WERI-Rb-1 (cell line): ENCODE measurements around the gene ITGB3.

Source experiments
- DNase-seq: peaks from one replicate; pipeline ENCODE4 v3.0.0-alpha.2; 2020
- H3K27ac ChIP-seq: fragments of 250-450 bp; sonication (Bioruptor Pico); 2 replicates; pipeline ENCODE4 v1.5.1; 2020; ENCODE audit warnings: mild to moderate bottlenecking, moderate library complexity
- H3K27me3 ChIP-seq: fragments of 250-450 bp; sonication (Bioruptor Pico); 2 replicates; pipeline ENCODE4 v1.5.1; 2021; ENCODE audit warnings: mild to moderate bottlenecking, low read depth, moderate library complexity; ENCODE audit not compliant: insufficient read depth, severe bottlenecking
- H3K36me3 ChIP-seq: fragments of 250-450 bp; sonication (Bioruptor Pico); 2 replicates; pipeline ENCODE4 v1.5.1; 2020; ENCODE audit warnings: mild to moderate bottlenecking, moderate library complexity
- H3K4me3 ChIP-seq: 2 replicates; pipeline ENCODE4 v1.5.1; 2011; ENCODE audit warnings: low read depth, mild to moderate bottlenecking, control low read depth, low read length
- H3K9me3 ChIP-seq: fragments of 250-450 bp; sonication (Bioruptor Pico); 2 replicates; pipeline ENCODE4 v1.5.1; 2021; ENCODE audit warnings: mild to moderate bottlenecking, moderate library complexity; ENCODE audit not compliant: severe bottlenecking
- TF ChIP-seq, protein P1 (sequence below): IDR thresholded peaks from 2 replicates; pipeline ENCODE4 v1.5.1; 2011; ENCODE audit warnings: low read depth, mild to moderate bottlenecking, control low read depth, inconsistent platforms, low read length

ITGB3 gene

DNA sequence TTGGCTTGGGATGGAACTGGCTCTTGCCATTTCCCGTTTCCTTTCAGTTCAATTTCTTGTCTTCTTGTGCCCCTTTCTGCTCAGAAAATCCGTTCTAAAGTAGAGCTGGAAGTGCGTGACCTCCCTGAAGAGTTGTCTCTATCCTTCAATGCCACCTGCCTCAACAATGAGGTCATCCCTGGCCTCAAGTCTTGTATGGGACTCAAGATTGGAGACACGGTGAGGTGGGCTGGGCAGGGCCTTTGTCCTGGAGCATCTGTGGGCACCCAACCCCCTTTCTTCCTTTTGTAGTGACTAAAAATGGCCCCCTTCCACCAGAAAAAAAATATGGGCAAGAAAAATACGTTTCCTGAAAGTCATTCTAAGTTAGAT is 37.2 kb downstream of the ITGB3 start:
- DNase-seq: no peak
- Histone ChIP-seq H3K36me3 (no peaks in the 10 kb centered on the region), H3K27ac (no peak overlapping the region), H3K9me3 (no peaks in the 10 kb centered on the region), H3K4me3 (no peak overlapping the region), H3K27me3 (no peaks in the 10 kb centered on the region)
- TF ChIP-seq, protein P1, sequence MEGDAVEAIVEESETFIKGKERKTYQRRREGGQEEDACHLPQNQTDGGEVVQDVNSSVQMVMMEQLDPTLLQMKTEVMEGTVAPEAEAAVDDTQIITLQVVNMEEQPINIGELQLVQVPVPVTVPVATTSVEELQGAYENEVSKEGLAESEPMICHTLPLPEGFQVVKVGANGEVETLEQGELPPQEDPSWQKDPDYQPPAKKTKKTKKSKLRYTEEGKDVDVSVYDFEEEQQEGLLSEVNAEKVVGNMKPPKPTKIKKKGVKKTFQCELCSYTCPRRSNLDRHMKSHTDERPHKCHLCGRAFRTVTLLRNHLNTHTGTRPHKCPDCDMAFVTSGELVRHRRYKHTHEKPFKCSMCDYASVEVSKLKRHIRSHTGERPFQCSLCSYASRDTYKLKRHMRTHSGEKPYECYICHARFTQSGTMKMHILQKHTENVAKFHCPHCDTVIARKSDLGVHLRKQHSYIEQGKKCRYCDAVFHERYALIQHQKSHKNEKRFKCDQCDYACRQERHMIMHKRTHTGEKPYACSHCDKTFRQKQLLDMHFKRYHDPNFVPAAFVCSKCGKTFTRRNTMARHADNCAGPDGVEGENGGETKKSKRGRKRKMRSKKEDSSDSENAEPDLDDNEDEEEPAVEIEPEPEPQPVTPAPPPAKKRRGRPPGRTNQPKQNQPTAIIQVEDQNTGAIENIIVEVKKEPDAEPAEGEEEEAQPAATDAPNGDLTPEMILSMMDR: no peak

DNA sequence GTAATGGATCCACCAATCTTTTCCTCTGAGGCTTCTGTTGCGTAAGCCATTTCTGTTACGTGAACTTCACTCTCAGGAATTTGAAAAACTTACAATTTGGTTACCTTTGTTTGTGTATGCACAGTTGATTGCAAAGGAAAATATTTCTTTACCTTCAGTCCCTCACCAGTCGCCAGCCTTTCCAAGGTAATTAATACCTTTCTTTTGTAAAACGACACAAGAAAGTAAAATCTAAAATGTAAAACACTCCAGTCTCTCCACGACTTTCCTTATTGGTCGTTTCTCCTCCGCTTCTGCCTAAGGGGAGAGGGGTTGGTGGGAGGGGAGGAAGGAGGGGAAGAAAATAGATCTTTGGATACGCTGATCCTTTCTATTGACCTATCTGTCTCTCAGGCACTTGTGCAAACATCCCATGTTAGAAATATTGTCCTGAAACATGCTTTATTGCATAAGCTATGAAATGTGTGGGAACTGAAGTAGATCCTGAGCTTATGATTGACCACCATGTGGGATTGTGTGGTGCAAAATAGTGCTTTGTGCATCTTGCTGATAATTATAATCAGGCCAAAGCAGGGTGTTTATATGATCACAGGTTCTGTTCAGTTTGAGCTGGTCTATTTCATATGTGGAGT is 37.7 kb downstream of the ITGB3 start:
- no peak overlapping the region for H3K4me3 ChIP-seq
- H3K9me3 ChIP-seq: no peaks in the 10 kb centered on the region
- no peaks in the 10 kb centered on the region for H3K36me3 ChIP-seq
- no peak for DNase-seq
- no peak overlapping the region for H3K27ac ChIP-seq
- H3K27me3 ChIP-seq: no peaks in the 10 kb centered on the region
- TF ChIP-seq, protein P1: no peak

DNA sequence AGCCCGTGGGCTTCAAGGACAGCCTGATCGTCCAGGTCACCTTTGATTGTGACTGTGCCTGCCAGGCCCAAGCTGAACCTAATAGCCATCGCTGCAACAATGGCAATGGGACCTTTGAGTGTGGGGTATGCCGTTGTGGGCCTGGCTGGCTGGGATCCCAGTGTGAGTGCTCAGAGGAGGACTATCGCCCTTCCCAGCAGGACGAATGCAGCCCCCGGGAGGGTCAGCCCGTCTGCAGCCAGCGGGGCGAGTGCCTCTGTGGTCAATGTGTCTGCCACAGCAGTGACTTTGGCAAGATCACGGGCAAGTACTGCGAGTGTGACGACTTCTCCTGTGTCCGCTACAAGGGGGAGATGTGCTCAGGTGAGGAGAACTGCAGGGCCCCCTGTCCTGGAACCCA is 38.6 kb downstream of the ITGB3 start:
- H3K4me3 ChIP-seq: no peak overlapping the region
- no peak for DNase-seq
- TF ChIP-seq, protein P1: no peak
- H3K27ac ChIP-seq: no peak overlapping the region
- H3K36me3 ChIP-seq: no peaks in the 10 kb centered on the region
- no peaks in the 10 kb centered on the region for H3K27me3 ChIP-seq
- no peaks in the 10 kb centered on the region for H3K9me3 ChIP-seq

DNA sequence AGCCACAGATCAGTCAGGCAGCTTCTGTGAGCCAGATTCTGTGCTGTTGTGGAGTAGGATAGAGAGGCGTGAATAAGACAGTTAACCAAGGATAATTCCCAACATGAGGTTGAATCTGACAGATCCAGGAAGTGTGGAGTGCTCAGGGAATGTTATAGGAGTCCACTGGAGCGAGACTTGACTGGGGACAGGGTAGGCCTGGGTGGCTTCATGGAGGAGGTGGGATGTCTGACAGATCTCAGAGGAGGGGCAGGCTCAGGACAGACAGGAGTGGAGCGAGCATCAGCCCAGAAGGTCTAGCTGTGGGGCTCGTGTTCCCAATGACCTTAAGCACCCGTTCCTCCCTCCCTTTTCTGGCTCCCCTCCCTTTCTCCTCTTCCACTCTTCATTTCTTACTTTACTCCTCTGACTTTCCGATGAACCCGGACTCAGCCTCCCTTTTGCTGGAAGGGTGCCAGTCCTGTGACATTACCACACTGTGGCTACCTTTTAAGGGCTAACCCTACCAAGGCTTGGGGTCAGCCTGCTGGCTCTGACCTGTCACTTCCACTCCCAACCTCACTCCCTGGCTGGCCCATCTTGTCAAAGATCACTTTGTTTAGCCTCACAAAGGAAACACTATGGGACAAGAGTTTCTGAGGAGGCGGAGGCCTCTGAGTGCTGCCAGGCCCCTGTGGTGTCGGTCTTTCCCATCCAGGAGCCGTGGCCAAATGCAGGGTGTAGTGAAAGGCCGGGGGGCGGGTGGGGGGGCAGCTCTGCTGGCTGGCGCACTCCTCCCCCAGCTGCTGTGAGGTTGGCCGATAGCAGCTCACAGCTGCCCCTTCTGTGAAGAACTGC is 41.6 kb downstream of the ITGB3 start:
- H3K4me3 ChIP-seq: no peak overlapping the region
- H3K36me3 ChIP-seq: no peaks in the 10 kb centered on the region
- no peaks in the 10 kb centered on the region for H3K27me3 ChIP-seq
- no peaks in the 10 kb centered on the region for H3K9me3 ChIP-seq
- H3K27ac ChIP-seq: no peak overlapping the region
- DNase-seq: no peak
- TF ChIP-seq, protein P1: no peak

DNA sequence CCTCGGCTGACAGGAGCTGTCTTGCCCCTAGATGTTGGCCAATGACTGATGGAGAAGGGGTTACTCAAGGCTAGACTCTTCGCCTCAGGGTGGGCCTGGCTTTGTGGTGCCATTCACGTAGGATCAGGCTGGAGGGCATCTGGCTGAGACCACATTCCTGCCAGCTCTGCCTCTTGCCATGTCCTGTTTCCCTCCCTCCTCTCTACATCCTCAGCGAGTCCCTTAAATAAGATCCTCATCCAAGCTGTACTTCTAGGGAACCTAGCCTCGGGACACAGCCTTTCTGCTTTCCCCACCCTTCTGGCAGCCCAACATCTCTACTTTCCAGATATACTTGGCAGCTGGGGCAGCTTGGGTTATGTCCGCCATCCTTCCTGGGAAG is 42.2 kb downstream of the ITGB3 start:
- no peaks in the 10 kb centered on the region for H3K36me3 ChIP-seq
- H3K27ac ChIP-seq: no peak overlapping the region
- no peak overlapping the region for H3K4me3 ChIP-seq
- no peaks in the 10 kb centered on the region for H3K9me3 ChIP-seq
- DNase-seq: no peak
- no peaks in the 10 kb centered on the region for H3K27me3 ChIP-seq
- TF ChIP-seq, protein P1: no peak
